ENCODE results near the gene C5orf15.
"Not testable (repeated sequence)": the region's sequence is repeated elsewhere in the genome, so short reads cannot be mapped to it uniquely, and the experiment has no call there.

C5orf15 gene

GRCh38 chr5:133957080-133957479, 11.3 kb downstream of the C5orf15 start:
- H3K4me1 ChIP-seq (ENCODE audit: control insufficient read depth, insufficient read depth, low read length) = peaks cover 18% of the 10 kb centered on the region
- H3K9ac ChIP-seq (ENCODE audit: low read length) = no peak overlapping the region
- no peaks in the 10 kb centered on the region for H3K27me3 ChIP-seq (replicated peaks; ENCODE audit: control insufficient read depth, insufficient read depth, low read length)
- H3K9me3 ChIP-seq (ENCODE audit: control insufficient read depth, low read length) = no peaks in the 10 kb centered on the region
- H3K4me3 ChIP-seq (ENCODE audit: low read length) = no peak overlapping the region
- H3K36me3 ChIP-seq (ENCODE audit: control insufficient read depth, insufficient read depth, low read length, severe bottlenecking) = peaks cover 52% of the 10 kb centered on the region
- no peak for DNase-seq (ENCODE audit: low read depth)

- not testable (repeated sequence) for DNase-seq (ENCODE audit: low read depth); H3K4me3 ChIP-seq (ENCODE audit: low read length); H3K9ac ChIP-seq (ENCODE audit: low read length); H3K9me3 ChIP-seq (ENCODE audit: control insufficient read depth, low read length); H3K27me3 ChIP-seq (replicated peaks; ENCODE audit: control insufficient read depth, insufficient read depth, low read length)
- Histone ChIP-seq H3K36me3 (ENCODE audit: control insufficient read depth, insufficient read depth, low read length, severe bottlenecking) (peaks cover 52% of the 10 kb centered on the region), H3K4me1 (ENCODE audit: control insufficient read depth, insufficient read depth, low read length) (peaks cover 11% of the 10 kb centered on the region)
Observed at GRCh38 chr5:133956196-133956595, 12.2 kb downstream of the C5orf15 start.

DNA sequence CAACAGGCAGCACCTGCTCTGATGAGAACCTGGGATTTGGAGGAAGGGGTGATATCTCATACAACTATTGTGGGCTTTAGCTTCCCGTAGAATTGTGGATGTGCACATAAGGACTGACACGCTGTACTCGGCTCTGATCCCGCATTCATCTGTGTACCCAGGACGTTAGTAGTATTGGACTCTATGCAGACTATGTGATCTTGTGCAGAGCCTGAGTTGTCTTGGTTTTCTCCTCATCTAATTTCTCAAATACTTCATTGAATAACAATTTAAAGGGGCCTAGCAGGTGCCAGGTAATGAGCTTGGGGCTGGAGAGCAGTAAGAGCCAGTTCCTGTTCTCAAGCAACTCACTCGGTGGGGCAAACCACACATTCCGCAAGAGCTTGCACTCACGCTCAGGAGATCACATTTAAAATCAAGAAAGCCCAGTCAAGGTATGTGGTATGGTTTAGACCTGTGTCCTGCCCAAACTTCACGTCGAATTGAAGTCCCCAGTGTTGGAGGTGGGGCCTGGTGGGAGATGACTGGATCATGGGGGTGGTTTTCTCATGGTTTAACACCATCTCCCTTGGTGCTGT, 14.8 kb downstream of the C5orf15 start:
- Histone ChIP-seq H3K36me3 (ENCODE audit: control insufficient read depth, insufficient read depth, low read length, severe bottlenecking) (peaks cover 38% of the 10 kb centered on the region), H3K4me1 (ENCODE audit: control insufficient read depth, insufficient read depth, low read length) (peaks cover 11% of the 10 kb centered on the region), H3K4me3 (ENCODE audit: low read length) (no peak overlapping the region), H3K9ac (ENCODE audit: low read length) (no peak overlapping the region), H3K9me3 (ENCODE audit: control insufficient read depth, low read length) (no peaks in the 10 kb centered on the region), H3K27me3 (replicated peaks; ENCODE audit: control insufficient read depth, insufficient read depth, low read length) (no peaks in the 10 kb centered on the region)
- no peak for DNase-seq (ENCODE audit: low read depth)

DNA sequence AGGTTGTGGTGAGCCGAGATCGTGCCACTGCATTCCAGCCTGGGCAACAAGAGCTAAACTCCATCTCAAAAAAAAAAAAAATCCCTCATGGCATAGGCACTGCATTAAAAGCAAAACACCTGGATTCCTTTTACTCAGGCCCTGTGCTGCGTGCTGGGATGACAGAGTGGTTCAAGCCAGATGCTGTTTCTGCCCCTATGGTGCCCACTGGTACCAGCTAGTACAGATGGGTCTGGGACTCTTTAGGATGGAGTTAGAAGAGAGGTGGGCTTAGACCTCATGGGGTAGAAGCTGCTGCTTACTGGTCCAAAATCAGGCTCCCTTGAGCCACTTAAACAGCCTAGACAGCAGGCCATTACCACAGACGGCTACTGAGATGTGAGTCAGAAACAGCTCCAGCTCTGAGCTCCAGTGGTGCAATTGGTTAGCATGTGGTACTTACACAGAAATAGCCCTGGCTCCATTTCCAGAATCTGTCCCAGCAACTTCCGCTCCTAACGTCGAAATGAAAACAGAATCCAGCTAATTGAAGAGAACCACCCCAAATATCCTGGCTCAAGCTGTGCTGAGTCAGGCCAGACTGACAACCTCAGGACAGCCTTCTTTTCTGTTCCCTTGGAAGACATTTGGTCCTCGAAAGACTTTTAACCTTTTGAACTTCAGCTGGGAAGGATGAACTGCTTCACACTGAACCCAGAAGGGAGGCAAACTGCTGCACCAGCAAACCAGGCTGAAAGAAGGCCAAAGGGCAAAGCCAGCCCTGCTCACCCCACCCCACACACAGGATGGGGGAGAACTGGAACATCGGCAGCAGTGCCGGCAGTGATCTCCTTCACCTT, 15.5 kb downstream of the C5orf15 start:
- H3K4me1 ChIP-seq (ENCODE audit: control insufficient read depth, insufficient read depth, low read length) = peaks cover 11% of the 10 kb centered on the region
- H3K9me3 ChIP-seq (ENCODE audit: control insufficient read depth, low read length) = no peaks in the 10 kb centered on the region
- H3K36me3 ChIP-seq (ENCODE audit: control insufficient read depth, insufficient read depth, low read length, severe bottlenecking) = peaks cover 32% of the 10 kb centered on the region
- H3K27me3 ChIP-seq (replicated peaks; ENCODE audit: control insufficient read depth, insufficient read depth, low read length) = no peaks in the 10 kb centered on the region
- no peak overlapping the region for H3K9ac ChIP-seq (ENCODE audit: low read length)
- DNase-seq (ENCODE audit: low read depth) = peak; percentile 89
- no peak overlapping the region for H3K4me3 ChIP-seq (ENCODE audit: low read length)

DNA sequence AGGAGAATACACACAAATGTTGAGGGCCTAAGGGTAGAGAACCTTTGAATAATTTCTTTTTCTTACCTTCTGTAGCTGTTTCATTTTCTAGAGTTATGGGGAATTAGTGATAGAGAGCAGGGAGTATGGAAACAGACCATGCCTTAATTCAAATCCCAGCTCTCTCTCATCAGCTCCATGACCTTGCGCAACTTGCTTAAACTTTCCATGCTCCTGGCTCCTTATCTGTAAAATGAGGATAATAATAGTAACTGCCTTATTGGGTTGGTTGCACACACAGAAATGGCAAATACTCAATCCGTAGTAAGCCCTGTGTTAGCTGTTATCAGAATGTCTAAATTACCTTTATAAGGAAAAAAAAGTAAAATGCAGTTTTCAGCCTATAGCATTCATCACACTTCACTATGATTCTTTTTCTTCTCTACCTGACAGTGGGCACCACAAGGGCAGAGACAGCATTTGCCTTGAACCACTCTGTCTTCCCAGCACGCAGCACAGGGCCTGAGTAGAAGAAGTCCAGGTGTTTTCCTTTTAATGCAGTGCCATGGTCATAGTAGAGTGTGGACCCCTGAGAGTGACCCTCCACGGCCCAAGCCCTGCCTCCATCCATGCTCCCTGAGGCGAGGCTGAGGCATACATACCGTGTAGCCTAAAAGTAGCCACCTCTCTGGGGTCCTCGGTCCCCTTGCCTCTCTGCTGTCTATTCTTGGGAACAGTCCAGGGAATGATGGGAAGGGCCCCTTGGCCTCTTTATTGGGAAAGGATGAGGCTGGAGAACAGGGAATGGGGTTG, 17.4 kb downstream of the C5orf15 start:
- H3K4me1 ChIP-seq (ENCODE audit: control insufficient read depth, insufficient read depth, low read length) = peaks cover 11% of the 10 kb centered on the region
- DNase-seq (ENCODE audit: low read depth) = peak; percentile 30

GRCh38 chr5:133948721-133949120, 19.7 kb downstream of the C5orf15 start:
- H3K36me3 ChIP-seq (ENCODE audit: control insufficient read depth, insufficient read depth, low read length, severe bottlenecking) = no peaks in the 10 kb centered on the region
- peaks cover 16% of the 10 kb centered on the region for H3K27me3 ChIP-seq (replicated peaks; ENCODE audit: control insufficient read depth, insufficient read depth, low read length)
- H3K9ac ChIP-seq (ENCODE audit: low read length) = no peak overlapping the region
- no peak for DNase-seq (ENCODE audit: low read depth)
- no peak overlapping the region for H3K4me3 ChIP-seq (ENCODE audit: low read length)
- peaks cover 10% of the 10 kb centered on the region for H3K4me1 ChIP-seq (ENCODE audit: control insufficient read depth, insufficient read depth, low read length)
- no peaks in the 10 kb centered on the region for H3K9me3 ChIP-seq (ENCODE audit: control insufficient read depth, low read length)

More for the DNA sequence above, 17.4 kb downstream of the C5orf15 start:
- peaks cover 4% of the 10 kb centered on the region for H3K27me3 ChIP-seq (replicated peaks; ENCODE audit: control insufficient read depth, insufficient read depth, low read length)
- H3K36me3 ChIP-seq (ENCODE audit: control insufficient read depth, insufficient read depth, low read length, severe bottlenecking) = peaks cover 13% of the 10 kb centered on the region
- no peak overlapping the region for H3K9ac ChIP-seq (ENCODE audit: low read length)
- H3K4me3 ChIP-seq (ENCODE audit: low read length) = no peak overlapping the region
- H3K9me3 ChIP-seq (ENCODE audit: control insufficient read depth, low read length) = no peaks in the 10 kb centered on the region

DNA sequence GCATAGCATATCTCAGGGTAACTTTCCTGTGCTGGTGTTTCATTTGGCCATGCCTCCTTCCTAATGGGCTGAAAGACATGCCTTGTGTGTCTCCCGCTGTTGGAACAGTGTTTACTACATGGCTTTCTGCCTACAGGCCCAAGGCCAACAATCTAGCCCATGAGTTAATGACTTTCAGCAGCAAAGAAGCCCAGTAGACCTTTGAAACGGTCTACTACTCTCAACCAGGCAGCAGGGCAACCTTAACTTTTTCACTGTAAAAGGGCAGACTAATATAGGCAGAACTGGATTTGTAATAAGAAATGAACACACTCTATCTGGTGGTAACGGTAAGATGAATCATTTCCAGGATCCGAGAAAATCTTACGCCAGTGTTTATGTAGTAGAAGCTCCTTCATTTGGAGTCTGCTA, 21.0 kb downstream of the C5orf15 start:
- H3K27me3 ChIP-seq (replicated peaks; ENCODE audit: control insufficient read depth, insufficient read depth, low read length) = peaks cover 16% of the 10 kb centered on the region
- no peaks in the 10 kb centered on the region for H3K9me3 ChIP-seq (ENCODE audit: control insufficient read depth, low read length)
- no peak overlapping the region for H3K4me3 ChIP-seq (ENCODE audit: low read length)
- H3K4me1 ChIP-seq (ENCODE audit: control insufficient read depth, insufficient read depth, low read length) = no peaks in the 10 kb centered on the region
- no peaks in the 10 kb centered on the region for H3K36me3 ChIP-seq (ENCODE audit: control insufficient read depth, insufficient read depth, low read length, severe bottlenecking)
- DNase-seq (ENCODE audit: low read depth) = no peak
- no peak overlapping the region for H3K9ac ChIP-seq (ENCODE audit: low read length)

DNA sequence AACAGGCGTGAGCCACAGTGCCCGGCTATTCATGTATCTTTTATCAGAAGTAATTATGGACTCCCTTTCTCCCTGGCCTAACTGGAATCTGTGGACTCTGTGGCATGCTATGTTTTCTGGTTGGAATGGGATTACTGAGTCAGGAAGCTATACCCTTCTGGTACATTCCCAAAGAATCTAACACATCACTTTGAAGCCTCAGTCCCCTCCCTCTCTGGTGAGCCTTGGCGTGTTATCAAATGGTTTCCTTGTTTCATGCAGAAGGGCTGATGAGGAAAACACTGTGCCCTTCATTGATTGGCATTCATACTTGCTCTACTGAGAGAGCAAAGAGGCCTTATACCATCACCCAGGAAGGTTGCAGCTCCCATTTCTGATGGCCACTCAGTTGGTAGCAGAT, 22.9 kb downstream of the C5orf15 start:
- Histone ChIP-seq H3K4me1 (ENCODE audit: control insufficient read depth, insufficient read depth, low read length) (no peaks in the 10 kb centered on the region), H3K9me3 (ENCODE audit: control insufficient read depth, low read length) (no peaks in the 10 kb centered on the region), H3K36me3 (ENCODE audit: control insufficient read depth, insufficient read depth, low read length, severe bottlenecking) (no peaks in the 10 kb centered on the region), H3K9ac (ENCODE audit: low read length) (no peak overlapping the region), H3K4me3 (ENCODE audit: low read length) (no peak overlapping the region), H3K27me3 (replicated peaks; ENCODE audit: control insufficient read depth, insufficient read depth, low read length) (peaks cover 16% of the 10 kb centered on the region)
- no peak for DNase-seq (ENCODE audit: low read depth)

- Histone ChIP-seq H3K9me3 (ENCODE audit: control insufficient read depth, low read length) (no peaks in the 10 kb centered on the region), H3K9ac (ENCODE audit: low read length) (no peak overlapping the region), H3K4me3 (ENCODE audit: low read length) (no peak overlapping the region), H3K4me1 (ENCODE audit: control insufficient read depth, insufficient read depth, low read length) (no peaks in the 10 kb centered on the region), H3K27me3 (replicated peaks; ENCODE audit: control insufficient read depth, insufficient read depth, low read length) (peaks cover 16% of the 10 kb centered on the region), H3K36me3 (ENCODE audit: control insufficient read depth, insufficient read depth, low read length, severe bottlenecking) (no peaks in the 10 kb centered on the region)
- peak; percentile 42 for DNase-seq (ENCODE audit: low read depth)
Observed at GRCh38 chr5:133944263-133945185, 23.9 kb downstream of the C5orf15 start.

DNA sequence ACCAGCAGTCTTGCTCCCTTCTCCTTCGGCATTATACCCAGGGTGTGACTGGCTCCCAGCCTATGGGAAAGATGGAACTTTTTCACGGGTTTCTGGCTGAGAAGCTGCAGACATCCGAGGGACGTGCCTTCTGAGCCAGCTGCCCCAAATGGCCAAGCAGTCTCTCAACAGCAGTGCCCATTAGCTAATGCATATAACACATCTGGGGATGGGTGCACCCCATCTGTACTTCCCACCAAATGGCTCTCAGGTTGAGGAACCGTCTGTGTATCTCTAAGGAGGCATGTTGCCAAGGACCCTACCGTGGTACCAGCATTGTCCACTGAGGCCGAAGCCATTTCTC, 25.0 kb downstream of the C5orf15 start:
- no peaks in the 10 kb centered on the region for H3K4me1 ChIP-seq (ENCODE audit: control insufficient read depth, insufficient read depth, low read length)
- H3K27me3 ChIP-seq (replicated peaks; ENCODE audit: control insufficient read depth, insufficient read depth, low read length) = peaks cover 16% of the 10 kb centered on the region
- H3K9ac ChIP-seq (ENCODE audit: low read length) = no peak overlapping the region
- no peaks in the 10 kb centered on the region for H3K36me3 ChIP-seq (ENCODE audit: control insufficient read depth, insufficient read depth, low read length, severe bottlenecking)
- H3K9me3 ChIP-seq (ENCODE audit: control insufficient read depth, low read length) = no peaks in the 10 kb centered on the region
- H3K4me3 ChIP-seq (ENCODE audit: low read length) = no peak overlapping the region
- no peak for DNase-seq (ENCODE audit: low read depth)
